ENCODE data around the gene LONP2. TPM values are rescaled to one million over a fixed set of nuclear protein-coding genes. Genes with fewer than 3 reads are reported as not detected.

LONP2 gene
- total RNA-seq, 1 experiment from 2014 or later = 41.5 TPM

DNA sequence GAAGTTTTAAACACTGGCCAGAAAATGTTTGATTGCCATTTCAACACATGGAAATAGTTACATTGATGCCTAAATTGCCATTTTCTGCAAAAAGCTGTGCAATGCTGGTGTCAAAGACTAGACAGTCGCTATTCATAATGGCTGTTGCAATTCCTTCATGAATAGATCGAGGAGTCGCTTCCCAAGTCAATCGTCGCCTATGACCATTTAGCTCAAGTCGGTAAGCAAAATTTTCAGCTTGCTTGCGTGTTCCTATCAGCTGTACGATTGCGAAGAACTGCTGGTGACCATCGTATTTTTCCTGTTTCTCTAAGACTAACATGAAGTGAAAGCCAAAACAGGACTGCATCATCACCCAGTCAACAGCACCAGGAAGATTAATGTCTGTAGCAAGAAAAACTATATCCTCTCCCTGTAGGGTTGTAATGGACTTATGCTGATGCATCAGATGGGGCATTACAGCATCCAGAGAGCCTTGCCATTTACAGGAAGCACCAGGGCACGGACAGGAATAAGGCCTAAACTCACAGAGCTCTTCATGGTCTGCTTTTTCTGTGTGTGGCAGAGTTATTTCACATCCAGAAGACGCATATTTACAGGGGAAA lies 117.5 kb downstream of the LONP2 start:
- Histone ChIP-seq H3K9me3 (ENCODE audit: low read length) (no peaks in the 10 kb centered on the region), H4K20me1 (ENCODE audit: low read length) (peaks cover 6% of the 10 kb centered on the region; the same call in 1 of the 2 replicates), H3K4me1 (ENCODE audit: insufficient read depth, low read length) (peaks cover 16% of the 10 kb centered on the region), H2AFZ (ENCODE audit: low read length) (no peak overlapping the region), H3K79me2 (ENCODE audit: low read length) (peaks cover 81% of the 10 kb centered on the region), H3K9ac (ENCODE audit: low read length) (no peak overlapping the region), H3F3A (ENCODE audit: low read length, unreplicated experiment) (no peaks in the 10 kb centered on the region), H3K27me3 (ENCODE audit: low read length) (no peaks in the 10 kb centered on the region), H3K4me3 (ENCODE audit: low read length) (no peak overlapping the region), H3K36me3 (ENCODE audit: low read depth, low read length) (peaks cover 12% of the 10 kb centered on the region; the same call in 1 of the 2 replicates), H3K4me2 (ENCODE audit: low read length) (no peak overlapping the region), H3K9me2 (replicated peaks; ENCODE audit: low read length) (no peaks in the 10 kb centered on the region), H3K27ac (ENCODE audit: low read length) (no peak overlapping the region)
- no peak for TF ChIP-seq EZH2phosphoT487 (IDR thresholded peaks at IDR 0.05; ENCODE audit: borderline replicate concordance, low read length)
- TF ChIP-seq, protein P1, sequence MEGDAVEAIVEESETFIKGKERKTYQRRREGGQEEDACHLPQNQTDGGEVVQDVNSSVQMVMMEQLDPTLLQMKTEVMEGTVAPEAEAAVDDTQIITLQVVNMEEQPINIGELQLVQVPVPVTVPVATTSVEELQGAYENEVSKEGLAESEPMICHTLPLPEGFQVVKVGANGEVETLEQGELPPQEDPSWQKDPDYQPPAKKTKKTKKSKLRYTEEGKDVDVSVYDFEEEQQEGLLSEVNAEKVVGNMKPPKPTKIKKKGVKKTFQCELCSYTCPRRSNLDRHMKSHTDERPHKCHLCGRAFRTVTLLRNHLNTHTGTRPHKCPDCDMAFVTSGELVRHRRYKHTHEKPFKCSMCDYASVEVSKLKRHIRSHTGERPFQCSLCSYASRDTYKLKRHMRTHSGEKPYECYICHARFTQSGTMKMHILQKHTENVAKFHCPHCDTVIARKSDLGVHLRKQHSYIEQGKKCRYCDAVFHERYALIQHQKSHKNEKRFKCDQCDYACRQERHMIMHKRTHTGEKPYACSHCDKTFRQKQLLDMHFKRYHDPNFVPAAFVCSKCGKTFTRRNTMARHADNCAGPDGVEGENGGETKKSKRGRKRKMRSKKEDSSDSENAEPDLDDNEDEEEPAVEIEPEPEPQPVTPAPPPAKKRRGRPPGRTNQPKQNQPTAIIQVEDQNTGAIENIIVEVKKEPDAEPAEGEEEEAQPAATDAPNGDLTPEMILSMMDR (conservative IDR thresholded peaks at IDR 0.05; ENCODE audit: low read depth, low read length) = no peak
- TF ChIP-seq EZH2 (IDR thresholded peaks at IDR 0.05; ENCODE audit: low read length, unreplicated experiment) = no peak
- no TSS peak for BruUV-seq (replicated peaks)
- intact Hi-C loops (cut with micrococcal nuclease) = no loop called here
- ChIA-PET CTCF (no interaction called here), POLR2A (ENCODE audit: unreplicated experiment) (no interaction called here)
- ATAC-seq (no peak), DNase-seq (no peak)

DNA sequence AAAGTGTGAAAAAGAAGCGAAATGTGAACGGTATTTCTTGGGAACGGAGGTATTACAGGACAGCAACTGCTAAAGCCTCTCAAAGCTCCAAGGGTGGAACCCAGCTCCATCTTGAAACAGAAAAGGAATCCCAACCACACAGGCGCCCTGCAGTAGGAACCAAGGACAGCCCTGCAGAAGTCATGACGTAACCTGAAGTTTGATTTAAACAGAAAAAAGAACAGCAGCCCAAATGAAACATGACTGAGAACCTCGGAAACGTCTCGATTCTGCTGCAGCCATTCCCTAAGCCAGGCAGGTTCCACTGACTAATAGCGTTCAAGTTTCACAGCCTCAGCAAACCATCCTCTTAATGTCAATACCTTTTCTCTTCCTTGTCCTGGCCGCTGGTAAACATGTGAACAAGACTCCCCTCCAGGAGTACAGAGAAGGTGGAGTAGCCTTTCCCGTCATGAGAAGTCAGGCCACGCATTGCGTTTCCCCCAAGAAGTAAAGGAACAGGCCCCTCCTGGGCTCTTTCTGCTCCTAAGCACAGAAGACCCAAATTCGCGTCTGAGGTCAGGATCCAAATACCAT lies 121.0 kb downstream of the LONP2 start:
- Histone ChIP-seq H3K9ac (ENCODE audit: low read length) (peak overlapping the region; percentile 77), H4K20me1 (ENCODE audit: low read length) (peaks cover 6% of the 10 kb centered on the region; the same call in 1 of the 2 replicates), H2AFZ (ENCODE audit: low read length) (peak overlapping the region; percentile 13), H3K4me3 (ENCODE audit: low read length) (peak overlapping the region; percentile 81), H3F3A (ENCODE audit: low read length, unreplicated experiment) (no peaks in the 10 kb centered on the region), H3K79me2 (ENCODE audit: low read length) (peaks cover 98% of the 10 kb centered on the region), H3K27ac (ENCODE audit: low read length) (peak overlapping the region; percentile 51), H3K27me3 (ENCODE audit: low read length) (no peaks in the 10 kb centered on the region), H3K4me2 (ENCODE audit: low read length) (peak overlapping the region; percentile 98), H3K4me1 (ENCODE audit: insufficient read depth, low read length) (peaks cover 27% of the 10 kb centered on the region), H3K9me3 (ENCODE audit: low read length) (no peaks in the 10 kb centered on the region), H3K36me3 (ENCODE audit: low read depth, low read length) (peaks cover 9% of the 10 kb centered on the region; the same call in 1 of the 2 replicates), H3K9me2 (replicated peaks; ENCODE audit: low read length) (no peaks in the 10 kb centered on the region)
- TSS peak; percentile 39 for BruUV-seq (replicated peaks)
- DNase-seq = peak; percentile 31
- peak; percentile 36 for ATAC-seq
- ChIA-PET CTCF (interaction anchor here (1.7 kb wide), 1 partner anchor 161 kb away, joined by 5 read pairs; no protein-coding TSS in a partner anchor), POLR2A (ENCODE audit: unreplicated experiment) (interaction anchor here (0.6 kb wide), 1 partner anchor 20 kb away, joined by 3 read pairs; no protein-coding TSS in a partner anchor)
- TF ChIP-seq, protein P1 (conservative IDR thresholded peaks at IDR 0.05; ENCODE audit: low read depth, low read length) = no peak
- no peak for TF ChIP-seq EZH2phosphoT487 (IDR thresholded peaks at IDR 0.05; ENCODE audit: borderline replicate concordance, low read length)
- TF ChIP-seq EZH2 (IDR thresholded peaks at IDR 0.05; ENCODE audit: low read length, unreplicated experiment) = no peak
- intact Hi-C loops (cut with micrococcal nuclease) = loop anchor here (5.0 kb wide), 4 partner anchors 77 to 257 kb away; no protein-coding TSS in a partner anchor
